ENCODE results near the gene COL20A1.

Gene COL20A1

DNA sequence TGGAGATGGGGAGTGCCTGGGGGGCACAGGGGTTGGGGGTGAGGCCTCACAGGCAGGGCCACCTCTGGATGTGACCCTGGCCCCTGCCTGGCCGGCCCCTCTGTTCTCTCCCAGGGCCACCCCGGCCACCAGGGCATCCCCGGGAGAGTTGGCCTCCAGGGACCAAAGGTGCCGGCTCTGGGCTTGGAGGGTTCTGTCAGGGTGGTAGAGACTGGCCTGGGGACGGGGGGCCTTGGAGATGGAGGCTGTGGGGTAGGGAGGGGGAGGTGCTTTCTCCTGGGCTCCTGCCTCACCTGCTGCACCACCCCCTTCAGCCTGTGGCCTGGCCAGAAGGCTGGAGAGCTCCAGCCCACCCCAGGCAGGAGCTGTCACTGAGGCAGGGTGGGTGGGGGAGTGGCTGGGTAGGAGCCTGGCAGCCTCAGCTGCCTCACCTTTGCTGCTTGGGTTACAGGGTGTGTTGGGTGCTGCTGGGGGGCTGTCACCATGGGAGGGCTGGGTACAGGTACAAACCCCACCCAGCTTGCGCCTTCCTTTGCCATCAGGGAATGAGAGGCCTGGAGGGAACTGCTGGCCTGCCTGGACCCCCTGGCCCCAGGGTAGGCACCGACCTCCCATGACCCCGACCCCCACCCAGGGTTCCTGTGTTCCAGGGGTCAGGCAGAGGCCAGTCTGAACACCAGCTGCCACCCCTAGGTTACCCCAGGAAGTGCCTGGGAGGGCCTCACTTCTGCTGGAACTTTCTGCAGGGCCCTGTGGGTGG lies 32.7 kb downstream of the COL20A1 start:
- TF ChIP-seq ZNF274 (IDR thresholded peaks at IDR 0.05; ENCODE audit: low read depth, low read length) = no peak

DNA sequence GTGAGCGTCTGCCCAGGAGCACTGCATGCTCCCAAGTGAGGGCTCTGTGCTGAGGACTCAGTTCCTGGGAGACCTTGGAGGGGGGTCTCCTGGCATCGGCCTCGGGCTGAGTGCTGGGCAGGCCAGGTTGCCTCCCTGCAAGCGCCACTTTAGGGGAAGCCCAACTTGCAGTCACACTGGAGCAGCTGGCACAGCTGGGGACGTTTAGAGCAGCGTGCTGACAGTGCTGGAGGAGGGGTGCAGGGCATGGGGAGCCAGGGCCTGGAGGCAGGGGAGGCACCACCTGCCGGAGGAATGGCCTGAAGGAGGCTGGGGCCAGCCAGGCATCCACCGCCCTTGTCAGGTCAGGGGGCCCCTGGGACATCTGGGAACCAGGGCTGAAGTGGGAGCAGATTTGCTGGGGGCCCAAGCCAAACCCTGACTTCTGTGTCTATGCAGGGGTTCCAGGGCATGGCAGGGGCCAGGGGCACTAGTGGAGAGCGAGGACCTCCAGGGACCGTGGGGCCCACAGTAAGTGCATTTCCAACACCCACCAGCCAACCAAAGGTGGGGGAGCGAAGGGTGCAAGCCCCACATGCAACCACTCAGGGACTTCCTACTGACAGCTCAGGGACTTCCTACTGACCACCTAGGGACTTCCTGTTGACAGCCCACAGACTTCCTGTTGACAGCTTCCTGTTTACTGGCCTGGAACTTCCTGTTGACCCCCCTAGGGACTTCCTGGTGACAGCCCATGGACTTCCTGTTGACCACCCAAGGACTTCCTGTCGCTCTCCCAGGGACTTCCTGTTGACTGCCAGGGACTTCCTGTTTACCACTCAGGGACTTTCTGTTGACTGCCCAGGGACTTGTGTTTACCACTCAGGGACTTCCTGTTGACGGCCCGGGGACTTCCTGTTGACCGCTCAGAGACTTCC lies 33.6 kb downstream of the COL20A1 start:
- TF ChIP-seq ZNF274 (IDR thresholded peaks at IDR 0.05; ENCODE audit: low read depth, low read length) = no peak
- no peak overlapping the region for H3K4me3 ChIP-seq (ENCODE audit: low read length)

More for the DNA sequence above, 32.7 kb downstream of the COL20A1 start:
- H3K4me3 ChIP-seq (ENCODE audit: low read length) = no peak overlapping the region

GRCh38 chr20:63327231-63327745 lies 34.3 kb downstream of the COL20A1 start:
- no peak overlapping the region for H3K4me3 ChIP-seq (ENCODE audit: low read length)
- no peak for TF ChIP-seq ZNF274 (IDR thresholded peaks at IDR 0.05; ENCODE audit: low read depth, low read length)

DNA sequence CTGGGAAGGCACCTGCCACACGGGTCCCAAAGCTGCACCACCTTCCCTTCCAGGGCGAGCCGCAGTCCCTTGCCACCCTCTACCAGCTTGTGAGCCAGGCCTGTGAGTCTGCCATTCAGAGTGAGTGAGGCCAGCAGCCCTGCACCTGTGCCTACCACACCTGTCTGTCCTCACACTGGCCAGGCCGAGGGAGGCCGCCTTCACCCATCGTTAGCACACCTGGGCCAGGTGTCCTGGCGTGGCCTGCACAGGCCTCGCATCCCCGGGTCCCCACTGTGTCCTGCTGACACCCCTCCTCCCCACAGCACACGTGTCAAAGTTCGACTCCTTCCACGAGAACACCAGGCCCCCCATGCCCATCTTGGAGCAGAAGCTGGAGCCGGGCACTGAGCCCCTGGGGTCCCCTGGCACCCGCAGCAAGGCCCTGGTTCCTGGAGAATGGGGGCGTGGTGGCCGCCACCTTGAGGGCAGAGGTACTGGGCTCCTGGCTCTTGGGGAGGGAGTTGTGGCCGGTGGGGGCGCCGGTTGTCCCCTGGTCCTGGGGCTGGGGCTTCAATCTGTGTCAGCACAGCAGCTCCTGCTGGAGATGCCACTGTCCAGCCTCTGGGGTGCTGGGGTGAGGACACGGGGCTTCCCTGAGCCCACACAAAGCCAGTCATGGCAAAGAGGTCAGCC lies 35.2 kb downstream of the COL20A1 start:
- TF ChIP-seq ZNF274 (IDR thresholded peaks at IDR 0.05; ENCODE audit: low read depth, low read length) = no peak
- H3K4me3 ChIP-seq (ENCODE audit: low read length) = no peak overlapping the region

- no peak overlapping the region for H3K4me3 ChIP-seq (ENCODE audit: low read length)
- no peak for TF ChIP-seq ZNF274 (IDR thresholded peaks at IDR 0.05; ENCODE audit: low read depth, low read length)
Measured at GRCh38 chr20:63328718-63329275, 35.8 kb downstream of the COL20A1 start.

GRCh38 chr20:63329331-63330083 lies 36.5 kb downstream of the COL20A1 start:
- no peak overlapping the region for H3K4me3 ChIP-seq (ENCODE audit: low read length)
- no peak for TF ChIP-seq ZNF274 (IDR thresholded peaks at IDR 0.05; ENCODE audit: low read depth, low read length)

DNA sequence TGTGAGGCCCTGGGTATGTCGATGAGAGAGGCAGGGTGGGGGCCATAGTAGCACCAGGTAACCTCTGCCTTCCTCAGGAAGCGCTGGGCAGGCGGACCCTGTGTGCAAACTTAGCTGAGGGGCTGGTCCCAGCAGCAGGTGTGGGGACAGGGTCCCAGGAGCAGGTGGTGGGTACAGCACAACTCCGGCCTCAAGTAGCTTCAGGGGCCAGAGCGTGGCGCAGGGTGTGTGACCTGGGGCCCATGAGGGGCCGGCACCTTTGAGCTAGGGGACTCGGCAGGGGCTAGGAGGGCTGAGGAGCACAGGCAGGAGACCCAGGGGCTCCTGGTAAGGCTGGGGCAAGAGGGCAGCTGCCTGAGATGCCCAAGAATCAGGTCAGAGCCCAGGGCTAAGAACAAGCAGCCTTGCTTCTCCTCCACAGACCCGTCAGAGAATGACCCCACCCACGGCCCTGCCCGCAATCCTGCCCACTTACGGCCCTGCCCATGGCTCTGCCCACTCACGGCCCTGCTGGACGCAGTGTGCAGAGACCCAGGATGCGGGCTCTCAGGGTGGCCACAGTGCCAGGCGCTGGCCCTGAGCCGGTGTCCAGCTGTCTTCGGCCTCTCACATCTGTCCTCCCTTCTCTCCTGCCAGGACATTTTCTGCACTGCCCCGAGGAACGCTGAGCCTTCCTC lies 37.2 kb downstream of the COL20A1 start:
- TF ChIP-seq ZNF274 (IDR thresholded peaks at IDR 0.05; ENCODE audit: low read depth, low read length) = no peak
- H3K4me3 ChIP-seq (ENCODE audit: low read length) = no peak overlapping the region

DNA sequence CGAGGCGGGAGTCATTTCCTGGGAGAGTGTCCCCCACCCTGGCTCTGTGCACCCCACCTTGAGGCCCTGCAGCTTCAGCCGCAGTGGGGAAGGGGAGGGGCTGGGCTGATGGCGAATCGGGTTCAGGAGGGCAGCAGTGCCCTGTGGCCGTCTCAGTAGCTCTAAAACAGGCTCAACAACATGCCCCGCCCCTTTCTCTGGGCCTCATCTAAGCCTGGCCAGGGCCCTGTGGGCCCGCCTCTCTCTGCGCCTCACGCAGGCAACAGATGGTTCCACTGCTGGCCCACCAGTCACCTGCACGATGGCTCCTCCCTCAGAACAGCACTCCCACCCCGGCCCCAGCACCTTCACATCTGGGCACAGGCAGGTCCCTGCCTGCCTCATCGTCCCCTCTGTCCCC lies 38.0 kb downstream of the COL20A1 start:
- H3K4me3 ChIP-seq (ENCODE audit: low read length) = no peak overlapping the region
- no peak for TF ChIP-seq ZNF274 (IDR thresholded peaks at IDR 0.05; ENCODE audit: low read depth, low read length)

- no peak overlapping the region for H3K4me3 ChIP-seq (ENCODE audit: low read length)
- no peak for TF ChIP-seq ZNF274 (IDR thresholded peaks at IDR 0.05; ENCODE audit: low read depth, low read length)
Measured at GRCh38 chr20:63331741-63332400, 38.9 kb downstream of the COL20A1 start.

GRCh38 chr20:63332488-63333240 lies 39.7 kb downstream of the COL20A1 start:
- H3K4me3 ChIP-seq (ENCODE audit: low read length) = no peak overlapping the region

GRCh38 chr20:63333241-63333836 lies 40.4 kb downstream of the COL20A1 start:
- TF ChIP-seq ZNF274 (IDR thresholded peaks at IDR 0.05; ENCODE audit: low read depth, low read length) = no peak
- no peak overlapping the region for H3K4me3 ChIP-seq (ENCODE audit: low read length)

More at GRCh38 chr20:63332488-63333240, 39.7 kb downstream of the COL20A1 start:
- no peak for TF ChIP-seq ZNF274 (IDR thresholded peaks at IDR 0.05; ENCODE audit: low read depth, low read length)

Measured in GM08714 (cell line).